ENCODE data around the gene LRIG1.

LRIG1 gene

GRCh38 chr3:66457252-66457651 lies 43.6 kb downstream of the LRIG1 start:
- Mint-ChIP-seq H3K36me3 (ENCODE audit: low read depth) (peaks cover 22% of the 10 kb centered on the region), H3K4me1 (peaks cover 47% of the 10 kb centered on the region), H3K9me3 (no peaks in the 10 kb centered on the region), H3K4me3 (no peak overlapping the region), H3K27ac (peak overlapping the region in 1 of 3 experiments; percentile 6), H3K27me3 (ENCODE audit: low read depth) (no peaks in the 10 kb centered on the region)
- no peak for TF ChIP-seq CTCF (IDR thresholded peaks at IDR 0.05; ENCODE audit: unreplicated experiment in 3 of 3)

DNA sequence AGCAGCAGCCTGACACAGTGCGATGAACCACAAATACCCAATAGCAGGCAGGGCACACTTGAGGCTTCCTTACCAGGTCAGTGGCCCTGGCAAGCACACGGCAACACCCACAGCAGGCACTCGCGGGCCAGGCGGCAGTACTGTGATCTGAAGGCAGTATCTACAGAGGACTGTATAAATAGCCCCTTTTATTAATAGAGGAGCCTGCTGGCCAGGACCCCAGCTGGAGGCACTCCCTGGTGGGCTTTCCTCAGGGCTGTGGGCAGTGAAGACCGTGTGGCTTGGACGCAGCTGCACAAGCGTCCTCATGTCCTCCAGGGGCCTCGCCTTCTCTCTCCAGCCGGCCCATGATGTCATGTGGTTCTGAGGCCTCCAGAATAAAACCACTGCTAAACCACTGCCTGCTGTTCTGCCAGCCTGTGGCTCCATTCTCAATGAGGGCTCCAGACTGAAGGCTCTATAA lies 44.1 kb downstream of the LRIG1 start:
- no peak for TF ChIP-seq CTCF (IDR thresholded peaks at IDR 0.05; ENCODE audit: unreplicated experiment in 3 of 3)
- Mint-ChIP-seq H3K27ac (peak overlapping the region in 2 of 3 experiments; percentile 6 to 73), H3K4me3 (peak overlapping the region in 1 of 3 experiments; percentile 55), H3K36me3 (ENCODE audit: low read depth) (peaks cover 22% of the 10 kb centered on the region), H3K9me3 (no peaks in the 10 kb centered on the region), H3K27me3 (ENCODE audit: low read depth) (no peaks in the 10 kb centered on the region), H3K4me1 (peaks cover 52% of the 10 kb centered on the region)

DNA sequence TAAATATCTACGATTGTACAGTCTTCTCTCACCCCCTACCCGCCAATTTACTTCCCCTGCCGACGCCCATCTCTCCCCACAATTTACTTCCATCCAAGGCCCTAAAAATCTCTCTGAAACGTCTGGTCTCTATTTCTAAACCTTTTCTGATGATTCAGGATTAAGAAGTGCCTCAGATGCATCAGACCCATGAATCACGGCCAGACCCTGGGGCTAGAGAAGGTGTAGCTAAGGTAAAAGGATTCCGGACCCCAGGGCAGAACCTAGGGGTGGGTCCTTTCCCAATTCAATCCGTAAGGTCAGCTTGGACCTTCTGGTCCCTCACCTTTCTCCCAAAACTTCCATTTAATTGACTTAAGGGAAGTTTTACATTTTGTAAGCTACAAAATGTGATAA lies 46.4 kb downstream of the LRIG1 start:
- H3K36me3 Mint-ChIP-seq (ENCODE audit: low read depth): peaks cover 18% of the 10 kb centered on the region
- peaks cover 75% of the 10 kb centered on the region for H3K4me1 Mint-ChIP-seq
- peak overlapping the region in 2 of 3 experiments; percentile 89 to 96 for H3K27ac Mint-ChIP-seq
- H3K27me3 Mint-ChIP-seq (ENCODE audit: low read depth): no peaks in the 10 kb centered on the region
- no peaks in the 10 kb centered on the region for H3K9me3 Mint-ChIP-seq
- H3K4me3 Mint-ChIP-seq: peak overlapping the region in 1 of 3 experiments; percentile 0
- no peak for TF ChIP-seq CTCF (IDR thresholded peaks at IDR 0.05; ENCODE audit: unreplicated experiment in 3 of 3)

GRCh38 chr3:66453651-66454463 lies 47.0 kb downstream of the LRIG1 start:
- Mint-ChIP-seq H3K36me3 (ENCODE audit: low read depth) (peaks cover 12% of the 10 kb centered on the region), H3K4me1 (peaks cover 81% of the 10 kb centered on the region), H3K4me3 (peak overlapping the region in 1 of 3 experiments; percentile 3), H3K27ac (peak overlapping the region; percentile 8 to 96 (median 89)), H3K27me3 (ENCODE audit: low read depth) (no peaks in the 10 kb centered on the region), H3K9me3 (no peaks in the 10 kb centered on the region)
- no peak for TF ChIP-seq CTCF (IDR thresholded peaks at IDR 0.05; ENCODE audit: unreplicated experiment in 3 of 3)

DNA sequence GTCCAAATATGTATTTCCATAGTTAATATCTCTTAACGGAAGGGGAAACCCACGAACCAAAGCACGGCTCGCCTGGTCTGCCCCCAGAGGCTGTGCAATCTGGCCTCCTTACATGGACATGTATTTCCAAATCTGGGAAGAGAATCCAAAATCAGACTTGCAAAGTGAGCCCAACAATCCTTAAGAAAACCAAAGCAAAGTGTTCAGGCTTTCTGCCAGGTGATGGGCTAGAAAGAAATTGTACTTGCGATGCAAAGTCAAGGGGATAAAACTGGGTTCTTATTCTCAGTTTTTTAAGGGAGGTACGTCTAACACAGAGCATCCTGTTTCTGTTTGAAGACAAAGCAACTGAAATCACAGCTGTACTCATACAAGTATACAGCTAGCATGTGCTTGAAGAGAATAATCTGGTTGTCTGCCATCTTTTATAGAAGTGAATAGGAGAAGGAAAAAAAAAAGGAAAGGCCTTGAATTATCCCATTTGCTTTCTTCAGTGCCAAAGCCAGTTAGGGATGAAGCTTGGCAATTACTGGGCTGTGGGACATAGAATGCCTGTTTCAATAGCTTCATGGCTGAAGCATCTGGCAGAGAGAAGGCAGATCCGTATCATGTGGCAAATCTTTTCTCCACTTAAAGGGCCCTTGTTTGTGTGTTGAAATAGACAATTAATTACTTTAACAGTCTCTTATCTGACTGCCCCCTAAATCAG lies 48.4 kb downstream of the LRIG1 start:
- Mint-ChIP-seq H3K27me3 (ENCODE audit: low read depth) (no peaks in the 10 kb centered on the region), H3K4me3 (peak overlapping the region in 2 of 3 experiments; percentile 14 to 16), H3K36me3 (ENCODE audit: low read depth) (peaks cover 17% of the 10 kb centered on the region), H3K4me1 (peaks cover 90% of the 10 kb centered on the region), H3K9me3 (no peaks in the 10 kb centered on the region), H3K27ac (peak overlapping the region in 2 of 3 experiments; percentile 80 to 96)
- no peak for TF ChIP-seq CTCF (IDR thresholded peaks at IDR 0.05; ENCODE audit: unreplicated experiment in 3 of 3)

All from nephron (organoid).